Tibial nerve (tissue), 3 donors: ENCODE results near the gene CEP112.

Experiments
- CTCF ChIP-seq, 5 experiments: fragments of 200-600 bp in 3 of 5; fragments of 450-650 bp in 2 of 5; sonication (generic) in 3 of 5; IDR thresholded peaks; one replicate each; pipeline ENCODE4 v1.5.1; 2016 to 2019; ENCODE audit warnings: antibody characterized with exemption in 5 of 5, mild to moderate bottlenecking in 3 of 5, moderate library complexity in 2 of 5
- POLR2A ChIP-seq, 2 donors: fragments of 450-650 bp; IDR thresholded peaks; one replicate each; pipeline ENCODE4 v1.6.1; 2017; ENCODE audit warnings: antibody characterized with exemption in 2 of 2, mild to moderate bottlenecking in 2 of 2, moderate library complexity in 2 of 2

- TF ChIP-seq CTCF (IDR thresholded peaks at IDR 0.05) (no peak), POLR2A (IDR thresholded peaks at IDR 0.05) (no peak)
Measured at GRCh38 chr17:65975878-65976277, 216.1 kb downstream of the CEP112 start.
